GM12873 (cell line): Measurements from ENCODE around the gene TNFAIP3.

Experiments
- TF ChIP-seq, protein P1 (sequence below): IDR thresholded peaks from 2 replicates; pipeline ENCODE4 v1.5.1; 2012; ENCODE audit warnings: low read depth, mild to moderate bottlenecking, moderate library complexity, low read length, control low read depth; ENCODE audit not compliant: insufficient read depth; ENCODE audit errors: missing control alignments

Gene TNFAIP3

DNA sequence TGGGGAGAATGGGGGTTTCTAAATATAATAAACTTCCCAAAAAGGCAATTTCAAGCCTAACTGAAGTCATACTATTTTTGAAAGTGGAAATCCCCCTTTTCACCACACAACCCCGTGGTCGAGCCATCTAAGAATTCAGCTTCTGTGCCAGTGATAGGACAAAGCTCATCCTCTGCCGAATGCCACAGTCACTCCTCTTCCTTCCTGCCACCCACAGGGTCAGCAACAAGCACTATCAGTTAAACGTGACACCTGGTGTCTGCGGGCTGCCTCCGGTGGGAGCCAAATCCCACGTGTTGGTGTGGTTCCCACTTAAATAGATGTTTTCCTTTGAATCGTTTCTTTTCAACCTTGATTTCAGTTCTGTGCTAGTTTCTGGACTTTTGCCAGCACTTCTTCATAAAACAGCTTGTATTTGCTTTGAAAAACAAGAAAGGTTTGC is 60.7 kb downstream of the TNFAIP3 start:
- TF ChIP-seq, protein P1, sequence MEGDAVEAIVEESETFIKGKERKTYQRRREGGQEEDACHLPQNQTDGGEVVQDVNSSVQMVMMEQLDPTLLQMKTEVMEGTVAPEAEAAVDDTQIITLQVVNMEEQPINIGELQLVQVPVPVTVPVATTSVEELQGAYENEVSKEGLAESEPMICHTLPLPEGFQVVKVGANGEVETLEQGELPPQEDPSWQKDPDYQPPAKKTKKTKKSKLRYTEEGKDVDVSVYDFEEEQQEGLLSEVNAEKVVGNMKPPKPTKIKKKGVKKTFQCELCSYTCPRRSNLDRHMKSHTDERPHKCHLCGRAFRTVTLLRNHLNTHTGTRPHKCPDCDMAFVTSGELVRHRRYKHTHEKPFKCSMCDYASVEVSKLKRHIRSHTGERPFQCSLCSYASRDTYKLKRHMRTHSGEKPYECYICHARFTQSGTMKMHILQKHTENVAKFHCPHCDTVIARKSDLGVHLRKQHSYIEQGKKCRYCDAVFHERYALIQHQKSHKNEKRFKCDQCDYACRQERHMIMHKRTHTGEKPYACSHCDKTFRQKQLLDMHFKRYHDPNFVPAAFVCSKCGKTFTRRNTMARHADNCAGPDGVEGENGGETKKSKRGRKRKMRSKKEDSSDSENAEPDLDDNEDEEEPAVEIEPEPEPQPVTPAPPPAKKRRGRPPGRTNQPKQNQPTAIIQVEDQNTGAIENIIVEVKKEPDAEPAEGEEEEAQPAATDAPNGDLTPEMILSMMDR = no peak

DNA sequence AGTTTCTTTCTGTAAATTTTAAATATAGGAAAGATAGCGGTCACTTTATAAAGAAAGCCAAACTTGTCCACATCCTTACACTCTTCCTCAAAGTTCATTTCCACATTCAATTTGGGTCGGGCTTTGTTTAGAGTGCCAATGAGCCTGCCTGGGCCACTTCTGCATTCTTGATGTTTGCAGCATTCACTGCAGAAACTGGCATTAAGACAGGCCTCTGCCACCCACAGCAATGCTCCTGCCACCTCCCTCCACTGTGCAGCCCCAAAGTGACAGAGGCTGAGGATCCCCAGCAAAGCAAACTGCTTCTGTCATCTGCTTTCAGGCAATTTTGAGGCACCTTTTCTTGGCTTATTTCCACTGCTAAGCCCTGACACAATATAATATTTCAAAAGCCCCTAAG is 61.2 kb downstream of the TNFAIP3 start:
- TF ChIP-seq, protein P1 = no peak

DNA sequence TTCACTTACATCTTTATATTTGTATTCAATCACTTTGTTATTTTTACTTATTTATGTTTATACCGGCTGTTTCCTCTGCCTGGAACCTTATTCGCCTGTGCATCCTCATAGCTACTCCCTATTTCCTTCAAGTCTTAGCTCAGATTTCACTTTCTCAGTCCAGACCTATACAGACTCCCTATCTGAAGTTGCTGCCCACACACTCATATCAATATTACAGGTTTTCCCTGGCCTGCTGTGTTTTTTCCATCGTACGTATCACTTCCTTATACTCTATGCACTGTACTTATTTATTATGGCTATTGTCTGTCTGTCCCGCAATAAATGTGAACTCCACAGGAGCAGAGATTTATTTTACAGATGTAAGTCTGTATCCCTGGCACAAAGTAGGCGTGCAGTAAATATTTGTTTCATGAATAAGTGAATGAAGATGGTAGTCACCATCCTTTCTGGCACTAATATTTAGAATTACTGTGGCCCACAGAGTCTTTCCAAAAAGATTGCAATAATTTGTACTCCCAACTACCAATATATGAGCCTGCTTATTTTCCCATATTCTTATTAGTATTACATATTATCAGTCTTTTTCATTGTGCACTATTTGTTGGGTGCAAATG is 64.9 kb downstream of the TNFAIP3 start:
- TF ChIP-seq, protein P1 = no peak
